ENCODE results near the gene SLC16A13.
A peak's percentile ranks its signal among the peaks of the same experiment; 100 is the strongest.

Gene SLC16A13

GRCh38 chr17:7017827-7018200, 18.0 kb upstream of the SLC16A13 start:
- TF ChIP-seq, protein P1, sequence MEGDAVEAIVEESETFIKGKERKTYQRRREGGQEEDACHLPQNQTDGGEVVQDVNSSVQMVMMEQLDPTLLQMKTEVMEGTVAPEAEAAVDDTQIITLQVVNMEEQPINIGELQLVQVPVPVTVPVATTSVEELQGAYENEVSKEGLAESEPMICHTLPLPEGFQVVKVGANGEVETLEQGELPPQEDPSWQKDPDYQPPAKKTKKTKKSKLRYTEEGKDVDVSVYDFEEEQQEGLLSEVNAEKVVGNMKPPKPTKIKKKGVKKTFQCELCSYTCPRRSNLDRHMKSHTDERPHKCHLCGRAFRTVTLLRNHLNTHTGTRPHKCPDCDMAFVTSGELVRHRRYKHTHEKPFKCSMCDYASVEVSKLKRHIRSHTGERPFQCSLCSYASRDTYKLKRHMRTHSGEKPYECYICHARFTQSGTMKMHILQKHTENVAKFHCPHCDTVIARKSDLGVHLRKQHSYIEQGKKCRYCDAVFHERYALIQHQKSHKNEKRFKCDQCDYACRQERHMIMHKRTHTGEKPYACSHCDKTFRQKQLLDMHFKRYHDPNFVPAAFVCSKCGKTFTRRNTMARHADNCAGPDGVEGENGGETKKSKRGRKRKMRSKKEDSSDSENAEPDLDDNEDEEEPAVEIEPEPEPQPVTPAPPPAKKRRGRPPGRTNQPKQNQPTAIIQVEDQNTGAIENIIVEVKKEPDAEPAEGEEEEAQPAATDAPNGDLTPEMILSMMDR (IDR thresholded peaks at IDR 0.05; ENCODE audit: low read depth, low read length), result no peak
- no peak for DNase-seq (ENCODE audit: low read depth, low spot score)
- in situ Hi-C loops (cut with HindIII; ENCODE audit: low sequenced_read_pairs), result no loop called here
- H3K4me3 ChIP-seq (ENCODE audit: low read depth, low read length), result no peak overlapping the region

GRCh38 chr17:7018331-7018964, 17.4 kb upstream of the SLC16A13 start:
- in situ Hi-C loops (cut with HindIII; ENCODE audit: low sequenced_read_pairs), result no loop called here
- H3K4me3 ChIP-seq (ENCODE audit: low read depth, low read length), result no peak overlapping the region
- TF ChIP-seq, protein P1 (IDR thresholded peaks at IDR 0.05; ENCODE audit: low read depth, low read length), result no peak
- no peak for DNase-seq (ENCODE audit: low read depth, low spot score)

DNA sequence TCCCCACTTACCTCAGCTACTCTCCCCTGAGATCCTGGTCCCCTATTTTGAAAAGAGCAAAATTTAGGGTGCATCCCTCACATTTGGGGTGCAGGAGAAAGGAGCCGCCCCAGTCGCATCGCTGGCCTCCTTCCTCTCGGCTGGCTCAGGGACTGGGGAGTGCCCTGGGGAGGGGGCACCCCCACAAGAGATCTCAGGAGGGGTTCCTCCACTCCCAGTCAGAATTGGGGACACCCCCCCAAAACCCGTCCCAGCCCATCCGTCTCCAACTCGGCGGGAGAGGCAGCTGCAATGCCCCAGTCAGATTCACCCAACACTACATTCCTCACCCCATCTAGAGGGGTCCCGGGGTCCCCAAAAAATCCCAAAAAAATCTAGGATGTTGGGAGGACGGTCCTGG, 16.4 kb upstream of the SLC16A13 start:
- no peak overlapping the region for H3K4me3 ChIP-seq (ENCODE audit: low read depth, low read length)
- in situ Hi-C loops (cut with HindIII; ENCODE audit: low sequenced_read_pairs), result no loop called here
- DNase-seq (ENCODE audit: low read depth, low spot score), result no peak
- TF ChIP-seq, protein P1 (IDR thresholded peaks at IDR 0.05; ENCODE audit: low read depth, low read length), result no peak

GRCh38 chr17:7019839-7020519, 15.8 kb upstream of the SLC16A13 start:
- TF ChIP-seq, protein P1 (IDR thresholded peaks at IDR 0.05; ENCODE audit: low read depth, low read length), result no peak
- peak; percentile 61 for DNase-seq (ENCODE audit: low read depth, low spot score)
- H3K4me3 ChIP-seq (ENCODE audit: low read depth, low read length), result peak overlapping the region; percentile 38
- in situ Hi-C loops (cut with HindIII; ENCODE audit: low sequenced_read_pairs), result no loop called here

DNA sequence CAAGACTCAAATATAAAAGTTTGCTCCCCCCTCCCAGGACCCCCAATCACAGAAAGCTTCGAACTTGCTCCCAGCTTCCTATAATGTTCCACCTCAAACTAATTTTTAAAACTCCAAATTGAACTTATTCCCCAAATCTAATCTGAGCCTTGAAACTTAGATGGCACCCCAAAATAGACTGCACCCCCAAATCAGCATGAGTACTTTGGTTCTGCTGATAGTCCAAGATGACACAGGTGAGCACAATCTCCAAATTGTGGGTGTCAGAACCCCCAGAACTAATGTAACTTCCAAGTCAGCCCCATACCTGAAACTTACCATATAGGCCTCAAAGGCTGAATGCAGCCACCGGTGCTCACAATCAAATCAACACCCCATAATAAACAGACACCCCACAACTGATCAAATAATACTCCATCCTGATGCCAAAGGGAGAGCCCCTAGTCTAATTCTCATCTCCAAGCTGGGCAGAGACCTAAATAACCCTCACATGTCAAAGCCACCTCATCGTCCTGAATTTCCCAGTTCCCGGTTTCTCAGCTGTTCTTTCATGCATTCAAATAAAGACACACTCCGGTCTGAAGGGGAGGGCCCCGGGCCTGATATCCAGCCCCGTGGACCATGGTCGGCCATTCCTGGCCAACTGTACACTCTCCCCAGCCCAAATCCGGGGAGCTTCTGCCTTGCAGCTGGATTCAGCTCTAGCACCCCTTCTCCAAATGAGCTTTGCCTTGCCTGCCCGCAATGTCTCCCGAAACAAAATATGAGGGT, 14.7 kb upstream of the SLC16A13 start:
- no peak for DNase-seq (ENCODE audit: low read depth, low spot score)
- TF ChIP-seq, protein P1 (IDR thresholded peaks at IDR 0.05; ENCODE audit: low read depth, low read length), result no peak
- in situ Hi-C loops (cut with HindIII; ENCODE audit: low sequenced_read_pairs), result no loop called here
- H3K4me3 ChIP-seq (ENCODE audit: low read depth, low read length), result no peak overlapping the region

DNA sequence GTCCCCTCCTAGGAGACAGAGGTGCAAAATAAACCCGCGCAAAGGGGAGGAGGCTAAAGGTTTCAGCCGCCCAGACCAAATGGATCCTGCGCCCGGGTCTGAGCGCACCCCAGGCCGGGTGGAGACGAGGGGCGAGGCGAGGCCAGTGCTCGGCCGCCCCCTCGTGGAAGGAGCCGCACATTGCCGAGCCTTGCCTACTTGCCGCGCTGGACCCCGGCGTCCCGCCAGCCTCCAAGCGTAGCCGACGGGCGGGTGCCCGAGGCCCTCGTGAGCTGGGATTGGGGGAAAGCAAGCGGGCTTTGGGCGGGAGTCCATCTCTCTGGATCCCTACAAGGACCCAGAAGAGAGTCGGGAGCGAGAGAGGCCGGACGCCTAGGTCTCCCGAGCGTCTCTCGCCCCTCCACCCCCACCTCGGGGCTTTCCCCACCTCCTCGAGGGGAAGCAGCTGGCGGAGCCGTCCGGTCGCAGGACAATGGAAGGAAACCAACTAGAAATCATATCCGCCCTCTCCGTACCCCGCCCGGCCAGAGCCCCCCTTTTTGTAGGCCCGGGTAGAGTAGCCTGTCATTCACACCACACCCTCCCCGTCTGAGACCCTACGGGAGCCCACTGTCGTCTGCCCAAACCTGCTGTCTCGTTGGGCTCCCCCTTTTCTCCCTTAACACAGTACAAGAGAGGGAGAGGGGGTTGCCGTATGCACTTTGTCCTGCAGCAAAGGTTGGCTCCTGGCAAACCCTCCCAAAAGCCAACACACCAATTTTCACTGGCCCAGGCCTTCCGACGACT, 13.6 kb upstream of the SLC16A13 start:
- H3K4me3 ChIP-seq (ENCODE audit: low read depth, low read length), result peak overlapping the region; percentile 15
- TF ChIP-seq, protein P1 (IDR thresholded peaks at IDR 0.05; ENCODE audit: low read depth, low read length), result peak; percentile 93
- in situ Hi-C loops (cut with HindIII; ENCODE audit: low sequenced_read_pairs), result no loop called here
- DNase-seq (ENCODE audit: low read depth, low spot score), result peak; percentile 38

Data from astrocyte of the spinal cord (primary cell).